Measurements from ENCODE around the gene NEMF. TPM values are rescaled to one million over a fixed set of nuclear protein-coding genes. Genes with fewer than 3 reads are reported as not detected.
A peak's percentile ranks its signal among the peaks of the same experiment; 100 is the strongest.
"Not testable (repeated sequence)": the region's sequence is repeated elsewhere in the genome, so short reads cannot be mapped to it uniquely, and the experiment has no call there.

Gene NEMF, protein sequence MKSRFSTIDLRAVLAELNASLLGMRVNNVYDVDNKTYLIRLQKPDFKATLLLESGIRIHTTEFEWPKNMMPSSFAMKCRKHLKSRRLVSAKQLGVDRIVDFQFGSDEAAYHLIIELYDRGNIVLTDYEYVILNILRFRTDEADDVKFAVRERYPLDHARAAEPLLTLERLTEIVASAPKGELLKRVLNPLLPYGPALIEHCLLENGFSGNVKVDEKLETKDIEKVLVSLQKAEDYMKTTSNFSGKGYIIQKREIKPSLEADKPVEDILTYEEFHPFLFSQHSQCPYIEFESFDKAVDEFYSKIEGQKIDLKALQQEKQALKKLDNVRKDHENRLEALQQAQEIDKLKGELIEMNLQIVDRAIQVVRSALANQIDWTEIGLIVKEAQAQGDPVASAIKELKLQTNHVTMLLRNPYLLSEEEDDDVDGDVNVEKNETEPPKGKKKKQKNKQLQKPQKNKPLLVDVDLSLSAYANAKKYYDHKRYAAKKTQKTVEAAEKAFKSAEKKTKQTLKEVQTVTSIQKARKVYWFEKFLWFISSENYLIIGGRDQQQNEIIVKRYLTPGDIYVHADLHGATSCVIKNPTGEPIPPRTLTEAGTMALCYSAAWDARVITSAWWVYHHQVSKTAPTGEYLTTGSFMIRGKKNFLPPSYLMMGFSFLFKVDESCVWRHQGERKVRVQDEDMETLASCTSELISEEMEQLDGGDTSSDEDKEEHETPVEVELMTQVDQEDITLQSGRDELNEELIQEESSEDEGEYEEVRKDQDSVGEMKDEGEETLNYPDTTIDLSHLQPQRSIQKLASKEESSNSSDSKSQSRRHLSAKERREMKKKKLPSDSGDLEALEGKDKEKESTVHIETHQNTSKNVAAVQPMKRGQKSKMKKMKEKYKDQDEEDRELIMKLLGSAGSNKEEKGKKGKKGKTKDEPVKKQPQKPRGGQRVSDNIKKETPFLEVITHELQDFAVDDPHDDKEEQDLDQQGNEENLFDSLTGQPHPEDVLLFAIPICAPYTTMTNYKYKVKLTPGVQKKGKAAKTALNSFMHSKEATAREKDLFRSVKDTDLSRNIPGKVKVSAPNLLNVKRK
- total RNA-seq (ENCODE audit: low replicate concordance) = 63.9 and 140 TPM in 2 replicates

DNA sequence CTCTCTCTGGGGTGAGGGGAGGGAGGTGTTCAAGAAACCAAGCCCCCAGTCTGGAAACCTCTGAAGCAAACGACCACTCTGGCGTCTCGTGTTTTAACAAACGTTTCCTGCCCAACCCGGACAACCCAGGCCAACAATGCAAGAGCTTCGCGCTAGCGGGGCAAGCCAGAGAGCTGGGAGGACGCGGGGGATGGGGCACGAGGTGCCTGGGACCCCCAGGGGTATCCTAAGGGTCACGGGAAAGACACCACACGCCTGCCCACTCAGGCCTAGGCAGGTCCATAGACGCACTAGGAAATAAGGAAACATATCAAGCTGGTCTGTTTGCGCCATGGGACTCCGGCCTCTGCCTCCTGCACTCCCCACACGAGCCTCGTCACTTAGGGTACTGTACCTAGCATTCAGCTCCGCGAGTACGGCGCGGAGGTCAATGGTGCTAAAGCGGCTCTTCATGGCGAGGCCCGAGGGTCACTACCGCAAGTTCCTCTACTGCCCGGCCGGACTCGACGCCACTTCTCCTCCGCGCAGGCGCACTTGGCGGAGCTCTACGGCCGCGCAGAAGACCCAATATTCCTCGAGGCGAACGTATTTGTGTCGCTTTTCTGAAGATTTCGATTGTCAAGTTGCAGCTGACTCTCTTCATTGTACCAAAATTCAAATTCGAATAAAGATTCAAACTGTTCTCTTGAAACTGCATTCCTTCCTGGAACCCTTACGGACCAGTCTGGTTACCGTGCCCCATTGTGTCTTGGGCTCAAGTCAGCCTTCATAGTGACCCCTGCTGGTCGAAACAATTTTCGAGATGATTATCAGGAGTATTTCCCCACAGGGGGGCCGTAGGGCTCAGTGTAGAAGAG, at the start of gene NEMF:
Gene NEMF (minus strand): TSS at position 488 of the 857 bp plus-strand sequence. CDS start 35 bp downstream, at position 453.
- peak within 1 kb of the TSS; percentile 99 for H3K4me3 ChIP-seq (ENCODE audit: low read depth, low read length)
- TF ChIP-seq, protein P1, sequence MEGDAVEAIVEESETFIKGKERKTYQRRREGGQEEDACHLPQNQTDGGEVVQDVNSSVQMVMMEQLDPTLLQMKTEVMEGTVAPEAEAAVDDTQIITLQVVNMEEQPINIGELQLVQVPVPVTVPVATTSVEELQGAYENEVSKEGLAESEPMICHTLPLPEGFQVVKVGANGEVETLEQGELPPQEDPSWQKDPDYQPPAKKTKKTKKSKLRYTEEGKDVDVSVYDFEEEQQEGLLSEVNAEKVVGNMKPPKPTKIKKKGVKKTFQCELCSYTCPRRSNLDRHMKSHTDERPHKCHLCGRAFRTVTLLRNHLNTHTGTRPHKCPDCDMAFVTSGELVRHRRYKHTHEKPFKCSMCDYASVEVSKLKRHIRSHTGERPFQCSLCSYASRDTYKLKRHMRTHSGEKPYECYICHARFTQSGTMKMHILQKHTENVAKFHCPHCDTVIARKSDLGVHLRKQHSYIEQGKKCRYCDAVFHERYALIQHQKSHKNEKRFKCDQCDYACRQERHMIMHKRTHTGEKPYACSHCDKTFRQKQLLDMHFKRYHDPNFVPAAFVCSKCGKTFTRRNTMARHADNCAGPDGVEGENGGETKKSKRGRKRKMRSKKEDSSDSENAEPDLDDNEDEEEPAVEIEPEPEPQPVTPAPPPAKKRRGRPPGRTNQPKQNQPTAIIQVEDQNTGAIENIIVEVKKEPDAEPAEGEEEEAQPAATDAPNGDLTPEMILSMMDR (IDR thresholded peaks at IDR 0.05; ENCODE audit: insufficient read depth, low read length) = peak; percentile 76
- DNase-seq (ENCODE audit: low read depth) = peak; percentile 93

DNA sequence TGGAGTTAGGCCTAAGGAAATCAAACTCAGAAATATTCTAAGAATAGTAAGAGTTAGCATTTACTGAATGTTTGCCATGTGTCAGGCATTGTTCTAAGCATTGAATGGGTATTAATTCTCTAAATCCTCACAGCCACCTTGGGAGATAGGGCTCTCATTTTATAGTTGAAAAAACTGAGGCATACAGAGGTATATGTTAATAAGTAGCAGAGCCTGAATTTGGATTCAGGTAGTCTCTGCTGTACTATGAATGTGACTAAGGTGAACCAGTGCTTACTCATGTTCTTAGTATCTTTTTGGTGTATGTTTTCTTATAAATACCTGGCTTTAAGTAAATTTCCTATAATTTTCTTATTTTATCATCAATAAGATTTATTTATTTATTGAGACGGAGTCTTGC, 48.4 kb upstream of the NEMF start:
- no peak for DNase-seq (ENCODE audit: low read depth)
- TF ChIP-seq, protein P1 (IDR thresholded peaks at IDR 0.05; ENCODE audit: insufficient read depth, low read length) = no peak
- no peak overlapping the region for H3K4me3 ChIP-seq (ENCODE audit: low read depth, low read length)

DNA sequence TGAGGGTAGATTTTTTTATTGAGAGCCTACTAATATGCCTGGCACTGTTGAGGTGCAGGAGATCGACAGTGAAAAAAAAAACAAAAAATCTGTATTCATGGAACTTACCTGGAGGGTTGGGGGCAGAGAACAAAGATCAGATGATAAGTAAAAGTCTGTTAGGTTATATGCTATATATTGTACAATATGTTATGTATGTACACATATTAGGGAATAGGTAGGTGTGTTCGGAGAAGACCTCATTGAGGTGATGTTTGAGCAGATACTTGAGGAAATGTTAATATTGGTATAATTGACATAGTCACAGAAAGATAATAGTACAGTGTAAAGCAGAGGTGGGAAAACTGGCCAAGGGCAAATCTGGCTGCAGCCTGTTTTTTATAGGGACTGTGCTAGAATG, 45.9 kb upstream of the NEMF start:
- no peak for DNase-seq (ENCODE audit: low read depth)
- H3K4me3 ChIP-seq (ENCODE audit: low read depth, low read length) = no peak overlapping the region
- TF ChIP-seq, protein P1 (IDR thresholded peaks at IDR 0.05; ENCODE audit: insufficient read depth, low read length) = no peak

DNA sequence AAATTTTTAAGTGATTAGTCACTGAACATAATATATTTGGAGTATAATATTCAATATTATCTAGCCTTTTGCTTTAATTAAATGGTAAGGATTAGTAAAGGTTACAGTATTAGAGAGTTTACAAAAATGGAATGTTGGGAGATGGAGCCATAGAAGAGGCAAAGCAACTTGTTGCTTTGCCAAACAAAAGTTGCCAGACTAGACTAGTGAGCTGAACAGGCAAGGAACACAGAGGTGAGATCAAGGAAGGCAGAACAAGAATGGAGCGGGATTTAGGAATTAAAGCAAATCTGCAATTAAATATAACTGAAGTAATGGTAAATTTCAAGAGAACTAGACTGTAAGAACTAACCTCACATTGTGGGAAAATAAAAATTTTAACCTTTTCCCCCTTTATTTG, 45.4 kb upstream of the NEMF start:
- no peak for DNase-seq (ENCODE audit: low read depth)
- no peak overlapping the region for H3K4me3 ChIP-seq (ENCODE audit: low read depth, low read length)

DNA sequence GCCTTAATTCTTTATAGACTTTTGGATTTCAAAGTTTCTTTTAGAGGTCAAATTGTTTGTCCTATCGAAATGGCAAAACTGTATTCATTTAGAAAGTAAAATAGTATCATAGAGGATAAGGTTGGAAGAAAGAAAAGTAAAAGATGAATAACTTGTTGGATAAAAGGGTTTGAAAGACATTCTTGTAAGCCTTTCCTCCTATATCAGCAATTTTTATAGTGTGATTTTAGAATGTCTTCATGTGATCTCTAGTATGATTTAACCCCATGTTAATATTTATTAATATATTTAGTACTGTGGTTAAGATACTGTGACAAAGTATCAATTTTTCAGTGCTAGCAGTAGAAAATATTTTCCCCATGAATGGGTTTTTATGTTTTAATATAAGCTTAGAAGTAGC, 44.8 kb upstream of the NEMF start:
- no peak for DNase-seq (ENCODE audit: low read depth)
- peak overlapping the region; percentile 90 for H3K4me3 ChIP-seq (ENCODE audit: low read depth, low read length)
- TF ChIP-seq, protein P1 (IDR thresholded peaks at IDR 0.05; ENCODE audit: insufficient read depth, low read length) = no peak

More for the DNA sequence above, 45.4 kb upstream of the NEMF start:
- TF ChIP-seq, protein P1 (IDR thresholded peaks at IDR 0.05; ENCODE audit: insufficient read depth, low read length) = no peak

DNA sequence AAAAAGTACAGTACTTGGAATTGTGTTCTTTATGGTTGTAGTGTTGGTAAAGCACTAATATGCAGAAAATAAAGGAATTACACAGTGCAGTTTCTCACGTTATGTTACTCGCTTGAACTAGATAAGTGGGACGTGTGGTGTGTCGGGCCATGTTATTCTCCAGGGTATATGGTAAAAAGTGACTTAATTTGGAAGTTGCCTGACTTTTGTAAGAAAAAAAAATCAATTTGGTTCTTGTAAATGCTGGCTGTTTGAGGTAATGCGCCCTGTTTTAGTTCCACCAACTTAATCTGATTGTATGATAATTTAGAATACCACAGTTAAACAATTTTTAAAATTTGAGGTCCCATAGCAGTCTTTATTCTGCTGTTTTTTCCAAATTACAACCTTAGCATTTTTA, 44.4 kb upstream of the NEMF start:
- TF ChIP-seq, protein P1 (IDR thresholded peaks at IDR 0.05; ENCODE audit: insufficient read depth, low read length) = no peak
- H3K4me3 ChIP-seq (ENCODE audit: low read depth, low read length) = peak overlapping the region; percentile 90
- DNase-seq (ENCODE audit: low read depth) = no peak

DNA sequence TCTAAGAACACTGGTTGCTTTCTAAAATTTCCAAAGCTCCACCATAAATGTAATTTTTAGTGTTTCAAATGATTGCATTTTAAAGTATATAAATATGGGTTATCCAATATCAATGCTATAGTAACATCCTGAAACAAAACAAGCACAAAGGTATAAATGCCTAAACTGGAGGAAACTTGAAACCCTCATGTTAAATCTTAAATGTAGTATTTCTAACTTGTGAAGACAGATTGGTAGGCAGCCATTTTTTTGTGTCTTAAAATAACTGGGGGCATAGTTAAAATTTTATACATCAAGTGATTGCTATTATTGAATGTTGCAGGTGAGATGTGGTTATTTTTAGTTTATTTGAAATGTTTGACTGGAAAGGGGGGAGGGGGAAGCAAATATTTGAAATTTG, 43.7 kb upstream of the NEMF start:
- not testable (repeated sequence) for DNase-seq (ENCODE audit: low read depth)
- H3K4me3 ChIP-seq (ENCODE audit: low read depth, low read length) = peak overlapping the region; percentile 90
